Activated CD4-positive, CD25-positive, alpha-beta regulatory T cell (primary cell): ENCODE data around the gene WDTC1.

Experiments
- DNase-seq, 4 experiments: peaks; one replicate each; lab custom pipeline; 2025; lab: John Stamatoyannopoulos, UW

WDTC1 gene

DNA sequence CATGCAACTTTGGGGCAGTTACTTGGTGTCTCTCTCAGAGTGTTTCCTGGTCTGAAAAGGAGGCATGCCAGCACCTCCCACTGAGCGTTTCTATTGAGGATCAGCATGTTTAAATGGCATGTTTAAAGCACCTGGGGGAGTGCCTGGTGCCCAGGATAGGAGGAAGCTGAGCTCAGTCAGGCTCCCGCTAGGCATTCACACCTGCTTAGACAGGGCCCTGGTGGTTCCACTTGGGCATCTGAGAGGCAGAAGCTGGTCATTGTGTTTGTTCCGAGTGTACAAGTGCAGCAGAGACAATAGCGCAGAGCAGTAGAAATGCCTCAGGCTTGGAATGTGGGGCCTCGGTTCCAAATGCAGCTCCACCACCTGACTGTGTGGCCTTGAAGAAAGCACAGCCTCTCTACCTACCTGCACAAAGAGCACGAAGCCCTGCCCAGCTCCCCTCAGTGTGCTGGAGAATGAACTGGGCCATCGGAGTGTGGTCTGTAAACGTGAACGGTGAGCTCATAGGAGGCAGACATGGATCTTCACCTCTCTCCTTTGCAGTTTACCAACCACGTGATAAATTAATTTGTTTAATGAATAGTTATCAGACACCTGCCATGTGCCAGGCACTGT is 67.3 kb downstream of the WDTC1 start:
- no peak for DNase-seq

DNA sequence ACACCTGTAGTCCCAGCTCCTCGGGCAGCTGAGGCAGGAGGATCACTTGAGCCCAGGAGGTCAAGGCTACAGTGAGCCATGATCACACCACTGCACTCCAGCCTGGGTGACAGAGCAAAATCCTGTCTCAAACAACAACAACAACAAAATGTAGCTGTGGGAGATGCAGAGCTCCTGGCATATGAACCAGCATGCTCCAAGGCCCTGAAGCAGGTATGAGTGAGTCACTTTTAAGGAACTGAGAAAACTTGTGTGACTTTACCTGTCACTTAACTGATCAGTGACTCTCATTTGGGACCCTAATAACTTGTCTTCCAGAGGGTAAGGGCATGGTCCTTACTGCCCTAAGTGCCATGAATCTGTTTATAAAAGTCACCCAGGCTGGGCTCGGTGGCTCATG is 68.2 kb downstream of the WDTC1 start:
- DNase-seq: no peak

DNA sequence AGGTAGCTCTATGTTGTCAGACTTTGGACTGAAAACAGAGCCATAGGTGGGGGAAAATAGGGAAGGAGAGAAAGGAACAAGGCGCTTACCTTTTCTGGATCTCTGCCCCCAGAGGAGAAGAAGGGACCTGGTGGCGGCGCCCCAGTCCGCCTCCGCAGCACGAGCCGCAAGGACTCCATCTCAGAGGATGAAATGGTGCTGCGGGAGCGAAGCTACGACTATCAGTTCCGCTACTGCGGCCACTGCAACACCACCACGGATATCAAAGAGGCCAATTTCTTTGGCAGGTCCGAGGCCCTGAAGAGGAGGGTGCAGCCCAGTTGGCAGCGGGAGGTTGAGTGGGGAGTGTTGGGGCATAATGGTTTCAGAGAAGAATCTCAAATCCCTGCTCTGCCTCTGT is 69.1 kb downstream of the WDTC1 start:
- no peak for DNase-seq

DNA sequence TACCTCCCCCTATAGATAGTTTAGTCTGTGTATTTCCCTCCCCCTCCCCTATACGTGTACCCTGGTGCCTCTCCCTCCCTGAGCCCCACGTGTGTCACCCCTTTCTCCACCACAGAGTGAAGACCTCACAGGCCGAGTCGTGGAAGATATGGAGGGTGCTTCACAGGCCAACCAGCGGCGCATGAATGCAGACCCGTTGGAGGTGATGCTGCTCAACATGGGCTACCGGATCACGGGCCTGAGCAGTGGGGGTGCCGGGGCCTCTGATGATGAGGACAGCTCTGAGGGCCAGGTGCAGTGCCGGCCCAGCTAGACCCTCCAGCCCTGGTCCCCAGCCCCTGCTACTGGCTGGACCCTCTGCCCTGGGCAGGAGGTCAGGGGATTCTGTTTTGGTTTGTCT is 71.6 kb downstream of the WDTC1 start:
- DNase-seq: no peak

DNA sequence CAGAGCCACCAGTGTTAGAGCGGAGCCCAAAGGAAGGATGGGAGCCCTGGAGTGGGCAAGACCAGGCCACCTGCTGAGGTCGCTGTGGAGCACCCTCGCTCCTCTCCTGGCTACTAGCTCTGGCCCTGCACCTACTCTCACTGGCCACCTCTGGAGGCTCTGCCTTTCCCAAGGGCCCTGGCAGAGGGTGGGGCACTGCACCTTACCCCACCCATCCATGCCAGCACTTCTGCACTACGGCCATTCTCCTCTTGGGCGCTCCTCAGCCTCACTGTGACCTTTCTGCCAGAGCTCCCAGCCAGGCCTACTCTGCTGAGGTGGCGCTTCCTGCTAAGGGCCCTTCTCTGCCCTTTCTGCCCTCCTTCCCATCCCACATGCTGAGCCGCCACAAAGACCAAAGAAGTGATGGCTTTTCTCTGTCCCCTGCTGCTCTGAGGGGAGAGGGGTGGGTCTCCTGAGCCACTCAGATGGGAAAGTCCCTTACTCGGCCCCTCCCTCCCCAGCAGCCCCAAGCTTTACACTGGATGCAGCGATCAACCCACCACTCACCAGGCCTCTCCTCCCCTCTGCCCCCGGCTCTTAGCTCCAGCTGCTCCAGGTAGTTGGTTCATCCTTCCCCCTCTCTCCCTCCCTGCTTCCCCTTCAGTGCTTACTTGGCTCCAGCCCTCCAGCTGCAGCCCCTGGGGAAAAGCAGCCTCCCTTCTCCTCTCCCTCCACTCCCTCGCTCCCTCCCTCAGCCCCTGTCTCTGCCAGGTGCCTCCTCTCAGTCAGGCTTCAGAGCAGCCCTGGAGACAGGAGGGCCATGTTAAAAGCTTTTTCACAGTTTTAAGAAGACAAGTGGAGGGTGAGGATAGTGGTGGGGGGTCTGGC is 72.7 kb downstream of the WDTC1 start:
- DNase-seq: no peak

DNA sequence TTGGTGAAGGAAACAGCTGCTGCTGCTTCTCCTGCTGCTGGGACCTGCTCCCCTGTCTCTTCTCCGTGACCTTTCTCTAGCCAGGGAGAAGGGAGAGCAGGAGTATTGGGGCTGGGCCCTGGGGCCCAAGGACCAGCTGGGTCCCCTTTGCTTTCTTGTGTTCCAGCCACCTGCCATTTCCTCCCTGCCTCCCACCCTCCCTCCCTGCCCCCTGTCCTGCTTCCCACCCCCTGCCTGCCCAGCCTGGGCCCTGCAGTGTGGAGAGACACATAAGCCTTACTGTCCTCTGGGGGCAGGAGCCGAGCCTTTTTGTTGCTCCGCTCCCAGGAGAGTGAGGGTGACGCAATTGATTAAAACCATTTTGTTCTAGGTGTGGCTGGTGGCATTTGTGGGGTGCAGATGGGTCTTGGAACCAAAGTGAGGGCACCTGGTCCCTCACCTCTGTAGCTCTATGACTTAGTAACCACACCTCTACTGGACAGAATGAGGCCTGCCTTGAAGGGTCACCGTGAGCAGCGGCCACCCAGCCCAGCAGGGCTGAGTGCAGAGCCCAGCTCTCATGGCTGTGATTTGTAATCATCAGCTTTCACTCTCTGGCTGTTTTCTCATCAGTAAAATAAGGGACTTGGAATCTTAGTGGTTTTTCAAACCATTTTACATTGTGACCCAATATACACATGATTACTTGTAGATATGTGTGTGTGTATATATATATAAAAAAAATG is 73.6 kb downstream of the WDTC1 start:
- DNase-seq: no peak

DNA sequence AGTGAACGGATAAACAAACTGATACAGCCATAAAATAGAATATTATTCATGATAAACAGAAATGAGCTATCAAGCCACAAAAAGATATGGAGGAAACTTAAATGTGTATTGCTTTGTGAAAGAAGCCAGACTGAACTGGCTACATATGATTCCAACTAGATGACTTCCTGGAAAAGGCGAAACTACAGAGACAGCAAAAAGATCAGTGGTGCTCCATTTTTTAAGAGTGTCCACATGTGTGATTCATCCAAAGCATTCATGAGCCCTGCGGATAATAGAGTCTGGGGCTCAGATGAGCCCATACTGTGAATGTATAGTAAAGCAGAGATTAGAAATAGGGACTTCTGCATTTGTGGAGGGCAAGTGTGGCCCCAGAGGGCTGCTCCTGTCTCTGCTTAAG is 79.7 kb downstream of the WDTC1 start:
- no peak for DNase-seq

DNA sequence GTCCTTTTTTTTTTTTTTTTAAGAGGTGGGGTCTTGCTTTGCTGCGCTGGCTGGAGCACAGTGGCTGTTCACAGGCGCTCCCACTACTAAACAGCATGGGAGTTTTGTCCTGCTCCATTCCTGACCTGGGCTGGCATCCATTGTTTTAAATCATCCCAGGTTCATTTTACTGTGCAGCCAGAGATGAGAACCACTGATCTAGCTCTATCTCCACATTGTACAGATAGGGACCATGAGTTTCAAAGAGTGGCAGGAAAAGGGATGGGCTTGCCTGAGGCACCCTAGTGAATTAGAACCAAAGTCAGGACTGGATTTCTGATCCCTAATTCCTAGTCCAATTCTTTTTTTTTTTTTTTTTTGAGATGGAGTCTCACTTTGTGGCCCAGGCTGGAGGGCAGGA is 80.3 kb downstream of the WDTC1 start:
- no peak for DNase-seq

DNA sequence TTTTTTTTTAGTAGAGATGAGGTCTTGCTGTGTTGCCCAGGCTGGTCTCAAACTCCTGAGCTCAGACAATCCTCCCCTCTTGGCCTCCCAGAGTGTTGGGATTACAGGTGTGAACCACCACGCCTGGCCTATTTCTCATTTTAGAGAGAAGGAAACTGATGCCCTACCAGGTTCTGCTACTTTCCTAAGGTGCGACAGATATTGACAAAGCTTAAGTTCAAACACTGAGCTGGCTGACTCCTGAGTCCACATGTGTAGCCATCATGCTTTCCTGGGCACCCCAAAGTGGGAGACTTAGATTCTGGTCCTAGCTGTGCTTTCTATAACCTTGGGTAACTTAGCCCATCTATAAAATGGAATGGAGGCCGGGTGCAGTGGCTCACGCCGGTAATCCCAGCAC is 82.4 kb downstream of the WDTC1 start:
- no peak for DNase-seq

DNA sequence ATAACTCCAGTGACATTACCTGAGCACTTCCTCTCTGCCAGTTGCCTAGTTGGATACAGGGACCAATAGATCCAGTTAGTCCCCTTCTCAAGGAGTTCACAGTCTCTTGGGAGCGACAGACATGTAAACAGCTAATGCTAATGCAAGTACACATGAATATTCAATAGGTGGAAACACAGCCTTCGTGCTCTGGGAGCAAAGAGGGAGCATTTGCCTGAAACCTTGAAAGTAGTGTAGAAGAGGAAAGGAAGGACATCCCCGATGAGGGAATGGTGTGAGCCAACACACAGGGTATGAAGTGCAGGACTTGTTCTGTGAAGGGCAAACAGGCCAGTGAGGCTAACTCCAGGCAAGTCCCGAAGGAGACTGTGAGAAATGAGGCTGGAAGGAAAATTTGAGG is 83.7 kb downstream of the WDTC1 start:
- no peak for DNase-seq

DNA sequence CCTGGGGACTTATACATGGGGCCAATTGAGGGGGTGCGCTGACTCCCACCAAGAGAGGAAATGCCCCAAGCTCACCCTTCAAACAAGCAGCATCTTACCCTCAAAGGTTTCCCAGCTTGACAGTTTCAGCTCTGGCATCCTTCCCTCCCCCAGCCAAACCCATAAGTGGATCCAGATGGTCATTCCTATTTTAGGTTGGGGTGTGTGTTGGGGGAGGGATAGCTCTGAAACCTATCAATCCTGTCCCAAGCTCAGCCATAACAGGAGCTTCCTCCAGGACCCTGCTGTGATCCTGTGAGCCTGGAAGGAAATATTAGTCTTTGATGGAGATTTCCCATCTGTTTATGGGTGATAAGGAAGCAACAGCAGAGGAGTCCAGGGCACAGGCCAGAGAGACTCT is 84.2 kb downstream of the WDTC1 start:
- DNase-seq: no peak

DNA sequence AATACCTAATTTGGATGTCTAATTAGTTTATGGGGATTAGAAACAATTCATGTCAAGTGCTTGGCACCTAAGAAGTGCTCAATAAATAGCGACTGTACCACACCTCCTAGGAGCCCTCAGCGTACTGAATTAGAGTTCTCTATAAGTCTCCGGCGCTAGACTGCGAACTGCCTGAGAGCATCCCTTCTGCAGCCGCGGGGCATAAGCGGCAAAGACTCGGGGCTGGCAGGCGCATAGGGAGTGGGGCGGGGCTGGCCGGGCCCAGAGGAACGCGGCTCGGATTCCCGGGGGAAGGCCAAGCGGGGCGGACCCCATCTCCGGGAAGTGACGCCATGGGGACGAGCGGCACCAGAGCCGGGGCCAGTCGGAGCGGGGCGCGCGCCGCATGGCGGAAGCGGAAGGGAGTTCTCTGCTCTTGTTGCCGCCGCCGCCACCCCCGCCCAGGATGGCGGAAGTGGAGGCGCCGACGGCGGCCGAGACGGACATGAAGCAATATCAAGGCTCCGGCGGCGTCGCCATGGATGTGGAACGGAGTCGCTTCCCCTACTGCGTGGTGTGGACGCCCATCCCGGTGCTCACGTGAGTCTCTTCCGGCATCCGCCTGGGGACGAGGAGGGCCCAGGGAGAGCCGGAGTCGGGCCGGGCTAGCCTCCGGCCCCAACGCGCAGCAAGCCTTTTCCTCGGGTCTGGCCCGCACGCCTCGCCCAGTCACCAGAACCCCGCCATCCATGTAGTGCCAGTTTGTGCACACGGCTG is 87.6 kb downstream of the WDTC1 start, which contains the start of gene TMEM222:
Gene TMEM222 (plus strand): TSS at position 351 of the 756 bp plus-strand sequence. CDS start 35 bp downstream, at position 386.
- peak; percentile 93 to 98 (median 96) for DNase-seq

DNA sequence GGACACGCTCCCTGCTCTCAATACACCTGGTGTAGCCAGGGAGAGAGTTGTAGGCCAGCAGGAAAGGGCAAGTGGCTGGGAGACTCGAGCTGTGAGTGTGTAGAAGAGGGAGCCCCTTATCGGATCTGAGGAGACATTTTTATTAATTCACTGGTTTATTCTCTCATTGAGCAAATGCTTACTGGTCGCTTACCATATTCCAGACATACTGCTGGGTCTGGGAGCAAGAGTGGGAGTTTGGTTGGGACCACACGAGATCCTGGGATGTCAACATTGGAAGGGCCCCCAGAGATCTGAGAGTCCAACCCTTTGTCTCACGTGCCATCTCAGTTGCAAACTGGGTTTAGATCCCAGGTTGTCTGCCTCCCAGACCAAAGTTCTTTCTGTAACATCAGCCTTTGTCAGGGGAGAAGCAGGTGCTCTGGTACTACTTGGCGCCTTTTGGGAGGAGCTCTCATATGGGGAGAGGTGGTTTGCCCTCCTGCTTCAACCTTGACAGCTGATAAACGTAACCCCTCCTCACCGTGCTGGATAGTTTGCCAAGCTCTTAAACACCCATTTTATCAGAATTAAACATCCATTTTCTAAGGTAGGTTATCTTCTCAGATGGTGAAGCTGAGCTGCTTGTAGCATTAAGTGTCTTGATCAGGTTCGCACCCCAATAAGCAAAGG is 88.3 kb downstream of the WDTC1 start:
- DNase-seq: no peak

DNA sequence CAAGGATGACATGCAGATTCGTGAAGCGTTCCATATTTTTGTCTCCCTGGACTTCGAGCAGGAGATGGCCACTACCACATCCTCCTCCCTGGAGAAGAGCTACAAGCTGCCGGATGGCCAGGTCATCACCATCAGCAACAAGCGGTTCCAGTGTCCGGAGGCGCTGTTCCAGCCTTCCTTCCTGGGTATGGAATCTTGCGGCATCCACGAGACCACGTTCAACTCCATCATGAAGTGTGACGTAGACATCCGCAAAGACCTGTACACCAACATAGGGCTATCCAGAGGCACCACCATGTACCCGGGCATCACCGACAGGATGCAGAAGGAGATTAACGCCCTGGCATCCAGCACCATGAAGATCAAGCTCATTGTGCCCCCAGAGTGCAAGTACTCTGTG is 90.9 kb downstream of the WDTC1 start:
- DNase-seq: no peak

DNA sequence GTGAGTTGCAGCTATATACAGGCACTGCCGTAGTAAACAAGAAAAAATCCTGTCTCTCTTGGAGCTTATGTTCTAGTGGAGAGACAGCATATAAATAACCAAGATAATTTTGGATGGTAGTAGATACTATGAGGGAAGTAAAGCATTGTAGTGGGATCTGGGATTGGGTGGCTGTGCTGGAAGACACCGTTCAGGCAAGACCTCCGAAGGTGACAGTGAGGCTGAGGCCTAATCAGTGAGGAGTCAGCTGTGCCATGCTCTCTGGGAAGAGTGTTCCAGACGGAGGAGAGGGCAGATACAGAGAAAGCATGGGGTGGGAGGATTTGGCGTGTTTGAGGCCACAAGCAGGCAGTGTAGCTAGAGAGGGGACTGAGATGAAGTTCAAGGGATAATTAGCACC is 93.5 kb downstream of the WDTC1 start:
- no peak for DNase-seq

DNA sequence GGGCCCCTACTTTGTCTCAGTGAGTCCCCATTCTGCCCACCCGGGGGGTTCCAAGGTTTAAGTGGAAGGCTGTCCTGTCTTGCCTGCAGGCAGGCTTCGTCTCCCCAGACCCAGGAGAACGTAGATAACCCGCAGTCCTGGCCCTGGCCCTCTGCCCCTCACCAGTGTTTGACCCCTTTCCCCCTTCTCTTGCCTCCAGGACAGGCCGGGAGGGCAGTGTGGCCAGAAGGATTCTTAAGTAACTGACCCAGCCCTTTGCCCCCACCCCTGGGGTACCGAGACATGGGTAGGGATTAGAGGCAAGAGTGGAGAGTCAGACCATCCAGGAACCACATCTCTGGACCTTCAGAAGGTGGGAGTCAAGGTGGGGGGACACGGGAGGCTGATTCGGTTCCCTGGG is 96.4 kb downstream of the WDTC1 start:
- DNase-seq: no peak

DNA sequence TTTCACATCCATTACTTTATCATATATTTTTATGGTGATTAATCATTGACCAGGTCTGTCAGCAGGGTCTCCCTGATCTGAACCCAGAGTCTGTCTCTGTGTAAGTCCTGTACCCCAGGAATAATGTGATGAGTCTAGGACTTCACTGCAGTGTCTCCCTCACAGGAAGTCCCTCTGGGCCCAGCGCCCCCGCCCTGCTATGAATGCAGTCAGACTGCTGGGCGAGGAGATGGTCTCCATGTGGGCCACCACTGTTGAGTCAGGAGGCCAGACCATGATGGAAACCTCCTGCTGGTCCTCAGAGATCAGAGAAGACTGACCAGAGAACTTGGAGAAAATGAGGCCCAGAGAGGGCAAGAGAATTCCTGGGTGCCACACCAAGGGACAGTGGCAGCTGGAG is 97.0 kb downstream of the WDTC1 start:
- DNase-seq: no peak

DNA sequence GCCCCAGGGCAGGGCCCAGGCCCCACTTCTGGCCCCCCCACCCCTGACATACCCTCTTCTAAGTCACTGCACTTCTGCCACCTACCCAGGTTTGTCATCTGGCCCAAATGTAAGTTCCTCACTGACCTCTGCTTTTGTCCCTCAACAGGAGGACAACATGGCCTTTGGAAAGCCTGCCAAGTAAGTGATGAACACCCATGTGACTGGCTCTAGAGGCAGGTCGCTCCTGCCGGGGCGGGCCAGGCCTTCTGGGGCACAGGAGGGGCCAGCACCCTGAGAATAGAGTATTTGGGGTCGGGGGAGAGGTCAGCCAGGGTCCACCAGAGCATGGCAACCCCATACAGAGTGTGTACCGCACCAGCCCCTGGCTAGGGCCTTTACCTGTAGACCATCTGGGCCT is 97.5 kb downstream of the WDTC1 start:
- DNase-seq: no peak

DNA sequence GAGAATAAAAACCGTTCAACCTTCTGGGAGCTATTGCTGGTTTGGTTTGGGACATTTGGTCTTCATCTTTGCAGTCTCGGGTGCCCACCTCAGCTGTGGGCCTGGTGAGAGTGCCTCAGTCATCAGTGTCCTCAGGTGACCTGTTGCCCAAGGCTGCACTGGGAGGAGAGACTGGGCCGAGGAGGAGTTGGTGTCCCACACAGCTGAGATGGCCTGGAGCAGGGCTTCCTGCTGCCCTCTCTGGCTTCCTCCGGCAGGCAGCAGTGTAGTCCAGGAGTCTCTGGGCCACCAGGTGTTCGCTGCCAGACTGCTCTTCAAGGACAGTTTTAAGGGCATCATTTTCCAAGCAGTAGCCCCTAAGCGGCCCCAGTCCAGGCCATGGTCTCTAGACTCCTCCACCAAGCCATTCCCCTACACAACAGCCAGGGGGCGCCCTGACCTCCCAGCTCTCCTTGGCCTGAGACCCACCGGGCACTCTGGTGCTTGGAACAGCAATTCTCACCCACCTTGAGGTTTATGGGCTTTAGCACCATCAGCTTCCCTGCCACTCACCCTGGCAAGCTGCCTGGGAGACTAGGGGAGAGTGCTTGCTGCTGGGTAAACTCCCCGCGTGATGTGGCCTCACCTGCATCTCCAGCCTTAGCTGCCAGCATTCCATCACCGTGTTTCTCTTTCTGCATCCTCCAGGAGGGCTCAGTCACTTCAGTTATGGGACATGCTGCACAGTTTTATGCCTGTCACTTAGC is 98.3 kb downstream of the WDTC1 start:
- DNase-seq: peak in 2 of 4 experiments; percentile 20 to 40

DNA sequence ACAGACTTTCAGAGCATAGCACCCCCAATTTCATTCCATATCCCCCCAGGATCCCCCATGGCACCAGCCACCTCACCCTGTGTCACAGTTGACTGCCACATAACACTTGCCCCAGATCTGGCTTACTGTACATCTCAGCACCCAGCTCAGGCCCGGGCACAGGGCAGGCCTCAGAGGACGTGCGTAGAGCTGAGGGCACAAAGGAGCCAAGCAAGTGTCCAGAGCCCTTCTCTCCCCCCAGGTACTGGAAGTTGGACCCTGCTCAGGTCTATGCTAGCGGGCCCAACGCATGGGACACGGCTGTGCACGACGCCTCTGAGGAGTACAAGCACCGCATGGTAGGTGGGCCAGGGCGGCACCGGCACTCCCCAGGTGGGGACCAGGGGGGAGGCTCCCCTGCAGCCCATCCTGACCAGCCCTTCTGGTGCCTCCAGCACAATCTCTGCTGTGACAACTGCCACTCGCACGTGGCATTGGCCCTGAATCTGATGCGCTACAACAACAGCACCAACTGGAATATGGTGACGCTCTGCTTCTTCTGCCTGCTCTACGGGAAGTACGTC is 99.4 kb downstream of the WDTC1 start:
- no peak for DNase-seq
